Central memory CD4-positive, alpha-beta T cell (primary cell): ENCODE results near the gene RGS14.

ENCODE experiments used
- DNase-seq: peaks from one replicate; pipeline ENCODE4 v3.0.0; 2022

Gene RGS14

DNA sequence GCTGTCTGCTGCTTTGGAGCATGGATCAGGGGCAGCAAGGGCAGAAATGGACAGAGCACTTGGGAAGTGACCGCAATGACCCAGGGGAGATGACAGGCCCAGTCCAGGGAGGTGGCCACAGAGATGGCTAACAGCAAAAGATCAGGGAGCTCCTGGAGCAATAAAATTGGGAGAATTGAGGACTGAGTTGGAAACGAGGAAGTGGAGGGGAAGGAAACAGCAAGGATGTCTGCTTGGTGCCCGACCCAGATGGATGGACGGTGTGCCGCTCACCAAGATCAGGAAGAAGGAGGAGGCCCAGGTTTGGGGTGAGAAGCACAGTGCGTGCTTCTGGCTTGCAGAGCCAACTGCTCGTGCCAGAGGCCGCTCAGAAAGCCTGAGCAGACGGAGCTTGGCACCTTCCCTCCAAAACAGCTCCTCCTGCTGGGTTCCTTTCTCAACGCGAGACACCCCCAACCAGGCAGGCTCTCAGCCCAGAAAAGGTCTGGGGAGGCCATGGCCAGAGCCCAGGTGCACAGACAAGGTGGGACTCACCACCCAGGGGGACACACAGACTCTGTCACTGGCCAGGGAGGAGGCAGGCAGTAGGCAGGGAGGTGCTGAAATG lies 24.8 kb downstream of the RGS14 start:
- DNase-seq: no peak

- DNase-seq: no peak
These were observed 25.5 kb downstream of the RGS14 start for GRCh38 chr5:177383181-177383580.

DNA sequence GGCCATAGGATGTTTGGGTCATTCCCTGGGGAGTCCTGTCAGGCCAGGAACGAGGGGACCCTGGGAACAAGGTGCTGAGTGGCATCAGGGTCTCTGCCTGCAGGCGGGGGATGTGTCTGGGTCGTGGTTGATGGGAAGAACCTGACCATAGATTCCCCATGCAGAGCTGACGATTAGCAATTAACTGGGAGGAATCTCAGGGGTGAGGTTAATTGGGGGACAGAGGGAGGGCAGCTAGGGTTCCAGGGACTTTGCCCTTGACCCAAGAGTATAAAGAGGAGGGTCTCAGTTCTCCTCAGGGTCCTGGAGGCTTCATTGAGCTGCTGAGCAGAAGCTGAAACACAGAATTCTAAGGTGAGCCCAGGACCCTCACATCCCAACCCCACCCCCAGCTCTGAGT lies 26.4 kb downstream of the RGS14 start, which contains the start of gene SLC34A1:
TSS of gene SLC34A1 (plus strand) at position 301 of the 400 bp plus-strand sequence. CDS start 1,308 bp downstream, outside the sequence.
- no peak for DNase-seq

GRCh38 chr5:177385720-177386119 lies 28.0 kb downstream of the RGS14 start:
- DNase-seq: no peak

GRCh38 chr5:177386542-177386941 lies 28.8 kb downstream of the RGS14 start:
- DNase-seq: no peak

DNA sequence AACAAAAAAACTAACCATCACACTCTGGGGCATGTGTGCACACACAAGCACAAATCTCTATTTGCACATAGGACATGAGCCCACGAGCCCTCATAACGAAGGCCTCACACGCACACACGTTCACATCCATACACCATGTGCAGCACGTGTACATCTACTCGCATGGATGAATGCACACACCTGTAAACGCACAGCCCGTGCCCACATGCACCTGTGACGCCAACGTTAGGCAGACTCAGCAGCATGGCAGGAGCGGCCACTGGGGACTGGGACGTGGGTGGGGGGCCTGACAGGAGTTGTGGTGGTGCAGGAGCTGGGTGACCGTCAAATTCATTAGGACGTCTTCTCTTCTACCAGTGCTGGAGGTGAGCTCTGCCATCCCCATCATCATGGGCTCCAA lies 29.7 kb downstream of the RGS14 start:
- no peak for DNase-seq

DNA sequence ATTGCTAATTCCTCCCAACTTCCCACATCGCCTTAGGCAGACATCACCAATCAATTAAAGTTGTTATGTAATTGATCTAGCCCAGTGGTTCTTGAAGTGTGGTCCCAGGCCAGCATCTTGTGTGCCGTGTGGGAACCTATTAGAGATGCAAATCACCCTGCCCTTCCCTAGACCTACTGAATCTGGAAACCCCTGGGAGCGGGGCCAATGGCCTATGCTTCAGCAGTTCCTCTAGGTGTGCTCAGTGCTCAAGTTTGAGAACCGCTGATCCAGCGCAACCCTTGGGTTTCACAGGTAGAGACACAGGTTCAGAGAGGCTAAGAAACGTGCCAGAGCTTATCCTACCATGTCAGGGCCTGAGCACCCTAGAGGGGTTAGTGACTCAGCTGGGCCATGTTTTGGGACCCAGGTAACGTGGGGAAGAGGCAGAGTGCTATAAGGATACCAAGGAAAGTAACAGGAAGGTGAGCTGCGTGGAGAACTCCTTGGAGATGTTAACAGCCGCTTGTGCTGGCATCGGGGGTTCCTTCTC lies 30.9 kb downstream of the RGS14 start:
- no peak for DNase-seq

GRCh38 chr5:177389241-177390169 lies 31.8 kb downstream of the RGS14 start:
- DNase-seq: peak; percentile 83

DNA sequence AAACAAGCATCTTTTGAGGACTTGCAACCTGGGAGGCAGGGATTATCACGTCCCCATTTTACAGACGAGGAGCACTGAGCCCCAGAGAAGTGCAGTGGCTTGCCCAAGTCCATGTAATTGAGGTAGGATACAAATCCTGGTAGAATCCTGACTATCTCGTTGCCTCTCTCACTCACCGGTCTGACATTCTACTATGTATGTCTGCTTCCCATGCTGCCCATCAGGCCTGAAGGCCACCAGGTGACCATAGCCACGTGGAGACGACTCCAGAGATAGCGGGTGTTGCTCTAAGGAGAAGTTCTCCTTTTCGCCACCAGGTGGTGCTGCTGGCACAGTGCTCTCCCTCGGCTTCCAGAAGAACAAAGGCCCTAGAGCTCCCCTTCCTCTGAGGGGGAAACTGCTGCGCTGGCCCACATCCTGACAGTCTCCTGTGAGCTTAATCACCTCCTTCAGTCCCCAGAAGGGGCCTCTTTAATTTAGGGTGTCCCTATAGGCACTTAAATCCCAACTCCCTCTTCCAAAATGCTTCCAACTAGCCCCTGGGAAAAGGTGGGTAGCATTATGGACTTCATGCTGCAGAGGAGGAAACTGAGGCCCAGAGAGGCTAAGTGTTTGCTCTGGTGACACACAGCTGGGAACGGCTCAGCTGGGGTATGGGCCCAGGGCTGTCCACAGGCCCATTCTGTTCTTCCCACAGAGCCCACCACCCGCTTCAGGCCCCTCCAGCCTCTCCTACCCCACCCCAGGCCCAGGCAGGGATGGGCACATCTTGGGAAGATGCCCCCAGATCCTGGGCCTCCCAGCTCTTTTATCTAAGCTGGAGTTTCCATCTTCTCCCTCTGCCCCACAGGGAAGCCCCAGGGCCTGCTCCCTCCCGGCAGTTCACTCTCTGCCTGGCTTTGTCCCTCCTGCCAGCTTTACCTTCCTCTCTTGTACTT lies 32.9 kb downstream of the RGS14 start:
- DNase-seq: peak; percentile 87

DNA sequence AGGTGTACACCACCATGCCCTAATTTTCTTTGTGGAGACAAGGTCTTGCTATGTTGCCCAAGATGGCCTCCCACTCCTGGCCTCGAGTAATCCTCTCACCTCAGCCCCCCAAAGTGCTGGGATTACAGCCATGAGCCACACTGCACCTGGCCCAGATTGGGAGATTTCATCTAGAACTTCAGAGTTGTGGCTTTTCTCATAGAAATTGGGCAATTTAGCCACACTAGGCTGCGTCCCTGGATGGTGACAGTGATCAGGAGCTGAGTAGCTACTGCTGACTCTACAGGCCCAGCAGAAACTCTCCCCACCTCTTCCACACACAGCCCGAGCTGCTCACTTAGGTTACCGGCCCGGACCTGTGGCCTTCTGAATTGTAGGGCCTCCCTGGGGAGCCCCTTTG lies 35.0 kb downstream of the RGS14 start:
- DNase-seq: no peak

- no peak for DNase-seq
These were observed 35.6 kb downstream of the RGS14 start for GRCh38 chr5:177393206-177393765.

GRCh38 chr5:177393990-177394389 lies 36.3 kb downstream of the RGS14 start:
- no peak for DNase-seq

- no peak for DNase-seq
These were observed 38.4 kb downstream of the RGS14 start for GRCh38 chr5:177396078-177396477.

DNA sequence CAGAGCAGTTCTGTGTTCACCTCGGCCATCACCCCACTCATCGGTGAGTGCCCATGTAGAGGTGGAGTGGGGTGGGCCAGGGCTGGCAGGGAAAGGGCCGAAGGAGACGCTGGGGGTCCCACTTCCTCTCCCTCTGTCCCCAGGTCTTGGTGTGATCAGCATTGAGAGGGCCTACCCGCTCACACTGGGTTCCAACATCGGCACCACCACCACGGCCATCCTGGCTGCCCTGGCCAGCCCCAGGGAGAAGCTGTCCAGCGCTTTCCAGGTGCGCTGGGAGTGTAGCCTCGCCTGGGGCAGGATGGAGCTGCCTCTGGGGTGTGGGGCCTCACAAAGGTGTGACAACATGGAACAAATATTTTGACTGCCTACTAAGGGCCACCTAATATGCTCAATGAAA lies 39.1 kb downstream of the RGS14 start:
- no peak for DNase-seq

GRCh38 chr5:177397875-177398390 lies 40.2 kb downstream of the RGS14 start:
- no peak for DNase-seq

- no peak for DNase-seq
These were observed 42.5 kb downstream of the RGS14 start, which contains the start of gene PFN3 for GRCh38 chr5:177399997-177400868. TSS of gene PFN3 (minus strand) at chr5:177400661. CDS start at chr5:177400576, 85 bp downstream.

GRCh38 chr5:177402271-177403043 lies 44.7 kb downstream of the RGS14 start:
- DNase-seq: peak; percentile 63

DNA sequence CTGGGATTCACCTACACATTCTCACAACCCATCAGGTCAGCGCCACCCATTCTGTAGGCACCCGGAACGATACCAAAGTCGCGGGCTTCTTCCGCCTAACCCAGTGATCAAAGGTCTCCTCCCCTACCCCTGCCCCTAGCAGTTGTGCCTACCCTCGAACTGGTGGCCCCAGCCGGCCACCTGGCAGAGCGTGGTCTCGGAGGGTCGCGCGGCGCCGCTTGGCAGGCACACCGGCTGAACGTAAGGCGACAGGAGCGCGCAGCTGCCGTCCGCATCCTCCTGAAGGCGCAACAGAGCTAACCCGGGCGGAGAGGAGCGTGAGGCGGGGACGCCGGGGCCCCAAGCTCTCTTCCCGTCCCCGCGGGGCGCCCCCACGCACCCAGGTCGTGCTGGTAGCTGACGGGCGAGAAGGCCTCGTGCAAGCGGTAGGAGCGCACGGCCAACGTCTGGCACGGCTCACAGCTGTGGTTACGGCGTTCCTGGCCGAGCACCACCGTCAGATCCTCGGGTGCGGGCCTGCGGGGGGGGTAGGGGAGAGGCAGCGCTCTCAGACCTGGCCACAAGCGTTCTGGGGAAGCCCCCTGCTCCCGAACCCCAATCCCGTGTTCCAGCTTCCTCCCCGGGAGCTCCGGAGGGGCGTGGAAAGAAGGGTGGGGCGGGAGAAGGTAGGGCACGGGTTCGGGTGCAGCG lies 45.5 kb downstream of the RGS14 start:
- peak; percentile 60 for DNase-seq
